22Rv1 (cell line): ENCODE results near the gene EXOC4.

Source experiments
- H3K27ac ChIP-seq: fragments of 450-650 bp; 2 replicates; pipeline ENCODE4 v1.5.1; 2017
- CTCF ChIP-seq: fragments of 450-650 bp; IDR thresholded peaks from 2 replicates; pipeline ENCODE4 v1.5.1; 2017; ENCODE audit warnings: mild to moderate bottlenecking
- ZFX ChIP-seq: fragments of 450-650 bp; IDR thresholded peaks from 2 replicates; pipeline ENCODE4 v1.6.1; 2017; ENCODE audit warnings: antibody characterized with exemption, borderline replicate concordance

Gene EXOC4

GRCh38 chr7:133751079-133751478 is 498.2 kb downstream of the EXOC4 start:
- TF ChIP-seq ZFX = no peak
- no peak for TF ChIP-seq CTCF
- no peak overlapping the region for H3K27ac ChIP-seq

- H3K27ac ChIP-seq = no peak overlapping the region
Measured at GRCh38 chr7:133753513-133753912, 500.6 kb downstream of the EXOC4 start.

GRCh38 chr7:133754708-133755107 is 501.8 kb downstream of the EXOC4 start:
- TF ChIP-seq ZFX (no peak), CTCF (no peak)

More at GRCh38 chr7:133753513-133753912, 500.6 kb downstream of the EXOC4 start:
- TF ChIP-seq CTCF (no peak), ZFX (no peak)

GRCh38 chr7:133755901-133756300 is 503.0 kb downstream of the EXOC4 start:
- TF ChIP-seq ZFX (no peak), CTCF (no peak)
- H3K27ac ChIP-seq = no peak overlapping the region

More at GRCh38 chr7:133754708-133755107, 501.8 kb downstream of the EXOC4 start:
- H3K27ac ChIP-seq = no peak overlapping the region

- H3K27ac ChIP-seq = no peak overlapping the region
- TF ChIP-seq CTCF (no peak), ZFX (no peak)
Measured at GRCh38 chr7:133761443-133761842, 508.6 kb downstream of the EXOC4 start.

GRCh38 chr7:133763076-133763640 is 510.3 kb downstream of the EXOC4 start:
- H3K27ac ChIP-seq = no peak overlapping the region
- TF ChIP-seq ZFX (no peak), CTCF (no peak)

- no peak overlapping the region for H3K27ac ChIP-seq
Measured at GRCh38 chr7:133769668-133770067, 516.8 kb downstream of the EXOC4 start.

More at GRCh38 chr7:133769668-133770067, 516.8 kb downstream of the EXOC4 start:
- TF ChIP-seq CTCF = no peak
- no peak for TF ChIP-seq ZFX
